ENCODE measurements around the gene VAV2. TPM values are rescaled to one million over a fixed set of nuclear protein-coding genes. Genes with fewer than 3 reads are reported as not detected.

The VAV2 gene
- polyA plus RNA-seq, 1 of the 3 experiments (the other 2 are of a cell fraction): 14.9 TPM

GRCh38 chr9:133854048-133854447 is 138.1 kb downstream of the VAV2 start:
- Histone ChIP-seq H2AFZ (ENCODE audit: low read depth) (no peak overlapping the region), H3K27me3 (ENCODE audit: insufficient read depth) (no peaks in the 10 kb centered on the region), H3K9me3 (no peaks in the 10 kb centered on the region), H3F3A (replicated peaks; ENCODE audit: insufficient read depth) (no peaks in the 10 kb centered on the region), H3K9me2 (no peaks in the 10 kb centered on the region), H3K36me3 (replicated peaks in 1 of 2; ENCODE audit: control insufficient read depth in 1 of 2, insufficient read depth in 2 of 2, low read length in 1 of 2) (no peaks in the 10 kb centered on the region), H3K4me3 (ENCODE audit: low read depth in 2 of 2, low read length in 1 of 2) (no peak overlapping the region), H3K27ac (ENCODE audit: low read depth in 2 of 2, low read length in 1 of 2) (no peak overlapping the region), H3K79me2 (ENCODE audit: insufficient read depth) (peaks cover 37% of the 10 kb centered on the region; the same call in 1 of the 2 replicates), H3K4me2 (no peak overlapping the region), H4K20me1 (ENCODE audit: insufficient read depth) (peaks cover 41% of the 10 kb centered on the region; the same call in 1 of the 2 replicates), H3K4me1 (ENCODE audit: control insufficient read depth in 1 of 2, insufficient read depth in 2 of 2, low read depth in 1 of 2, low read length in 1 of 2) (peaks cover 0 to 11% of the 10 kb centered on the region in 2 experiments; a peak in 1 of 4 replicates), H3K9ac (no peak overlapping the region)
- TF ChIP-seq MAX (IDR thresholded peaks at IDR 0.05; ENCODE audit: low read depth) (no peak), ZBTB33 (IDR thresholded peaks at IDR 0.05; ENCODE audit: borderline replicate concordance, low read depth) (no peak)
- DNase-seq: no peak
- ChIA-PET POLR2A (no interaction called here), CTCF (interaction anchor here (0.8 kb wide), 1 partner anchor 19 kb away, joined by 4 read pairs; no protein-coding TSS in a partner anchor)
- 85% methylated on average over 4 of the region's 6 CpGs for WGBS (ENCODE audit: low lambda C conversion rate)

GRCh38 chr9:133853331-133853730 is 138.8 kb downstream of the VAV2 start:
- WGBS (ENCODE audit: low lambda C conversion rate): 100% methylated on average over 1 of the region's 7 CpGs
- CTCF ChIA-PET: no interaction called here
- POLR2A ChIA-PET: no interaction called here
- H3K36me3 ChIP-seq (replicated peaks in 1 of 2; ENCODE audit: control insufficient read depth in 1 of 2, insufficient read depth in 2 of 2, low read length in 1 of 2): no peaks in the 10 kb centered on the region
- H3K9me3 ChIP-seq: no peaks in the 10 kb centered on the region
- H3K27ac ChIP-seq (ENCODE audit: low read depth in 2 of 2, low read length in 1 of 2): no peak overlapping the region
- H3K4me1 ChIP-seq (ENCODE audit: control insufficient read depth in 1 of 2, insufficient read depth in 2 of 2, low read depth in 1 of 2, low read length in 1 of 2): peaks cover 0 to 15% of the 10 kb centered on the region in 2 experiments; a peak in 1 of 4 replicates
- no peaks in the 10 kb centered on the region for H3K27me3 ChIP-seq (ENCODE audit: insufficient read depth)
- H3F3A ChIP-seq (replicated peaks; ENCODE audit: insufficient read depth): no peaks in the 10 kb centered on the region
- no peak overlapping the region for H2AFZ ChIP-seq (ENCODE audit: low read depth)
- H3K4me3 ChIP-seq (ENCODE audit: low read depth in 2 of 2, low read length in 1 of 2): no peak overlapping the region
- H3K4me2 ChIP-seq: no peak overlapping the region
- peaks cover 44% of the 10 kb centered on the region; the same call in 1 of the 2 replicates for H3K79me2 ChIP-seq (ENCODE audit: insufficient read depth)
- no peak overlapping the region for H3K9ac ChIP-seq
- DNase-seq: no peak
- peaks cover 41% of the 10 kb centered on the region; the same call in 1 of the 2 replicates for H4K20me1 ChIP-seq (ENCODE audit: insufficient read depth)
- H3K9me2 ChIP-seq: no peaks in the 10 kb centered on the region
- TF ChIP-seq SMC3 (IDR thresholded peaks at IDR 0.05; ENCODE audit: low read depth, low read length): no peak
- TF ChIP-seq JUND (IDR thresholded peaks at IDR 0.05): no peak
- TF ChIP-seq RCOR1 (IDR thresholded peaks at IDR 0.05; ENCODE audit: low read length): no peak
- no peak for TF ChIP-seq POLR2AphosphoS5 (IDR thresholded peaks at IDR 0.05; ENCODE audit: low read depth, low read length)
- TF ChIP-seq REST (IDR thresholded peaks at IDR 0.05; ENCODE audit: low read depth, low read length): no peak
- TF ChIP-seq RXRA (IDR thresholded peaks at IDR 0.05; ENCODE audit: borderline replicate concordance, low read depth): no peak

Measured in SK-N-SH (cell line).